Coronary artery (tissue), 2 donors: ENCODE measurements around the gene KIRREL3.

ENCODE experiments used
- DNase-seq: peaks from one replicate; pipeline ENCODE4 v3.0.0-alpha.2; 2017; ENCODE audit warnings: low spot score
- H3K27ac ChIP-seq, 2 donors: fragments of 200-600 bp; sonication (generic); one replicate each; pipeline ENCODE4 v1.5.1; 2016 to 2019
- H3K4me3 ChIP-seq: fragments of 200-600 bp; sonication (generic); 2 replicates; pipeline ENCODE4 v1.5.1; 2016; ENCODE audit warnings: mild to moderate bottlenecking, moderate library complexity
- TF ChIP-seq, protein P1 (sequence below): fragments of 200-600 bp; sonication (generic); IDR thresholded peaks from one replicate; pipeline ENCODE4 v1.5.1; 2019; ENCODE audit warnings: antibody characterized with exemption

The KIRREL3 gene

DNA sequence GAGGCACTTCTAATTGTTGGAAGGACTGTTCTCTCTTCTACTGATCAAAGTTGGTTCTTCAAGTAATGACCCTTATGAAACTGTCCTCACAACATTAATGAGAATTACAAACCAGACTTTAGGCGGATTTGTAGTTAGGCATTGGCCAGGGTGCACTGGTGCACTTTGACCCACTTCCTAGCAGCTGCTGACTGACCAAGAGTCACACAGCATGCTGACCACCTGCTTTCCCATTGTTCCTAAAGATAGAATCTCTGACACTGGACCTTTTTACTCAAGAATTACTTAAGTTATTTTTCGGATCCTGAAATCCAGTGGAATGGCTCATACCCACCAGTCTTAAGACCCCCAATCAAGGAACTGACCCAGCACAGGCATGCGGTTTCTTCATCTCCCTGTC is 381.1 kb downstream of the KIRREL3 start:
- TF ChIP-seq, protein P1, sequence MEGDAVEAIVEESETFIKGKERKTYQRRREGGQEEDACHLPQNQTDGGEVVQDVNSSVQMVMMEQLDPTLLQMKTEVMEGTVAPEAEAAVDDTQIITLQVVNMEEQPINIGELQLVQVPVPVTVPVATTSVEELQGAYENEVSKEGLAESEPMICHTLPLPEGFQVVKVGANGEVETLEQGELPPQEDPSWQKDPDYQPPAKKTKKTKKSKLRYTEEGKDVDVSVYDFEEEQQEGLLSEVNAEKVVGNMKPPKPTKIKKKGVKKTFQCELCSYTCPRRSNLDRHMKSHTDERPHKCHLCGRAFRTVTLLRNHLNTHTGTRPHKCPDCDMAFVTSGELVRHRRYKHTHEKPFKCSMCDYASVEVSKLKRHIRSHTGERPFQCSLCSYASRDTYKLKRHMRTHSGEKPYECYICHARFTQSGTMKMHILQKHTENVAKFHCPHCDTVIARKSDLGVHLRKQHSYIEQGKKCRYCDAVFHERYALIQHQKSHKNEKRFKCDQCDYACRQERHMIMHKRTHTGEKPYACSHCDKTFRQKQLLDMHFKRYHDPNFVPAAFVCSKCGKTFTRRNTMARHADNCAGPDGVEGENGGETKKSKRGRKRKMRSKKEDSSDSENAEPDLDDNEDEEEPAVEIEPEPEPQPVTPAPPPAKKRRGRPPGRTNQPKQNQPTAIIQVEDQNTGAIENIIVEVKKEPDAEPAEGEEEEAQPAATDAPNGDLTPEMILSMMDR = no peak
- no peak for DNase-seq
- H3K27ac ChIP-seq = no peak overlapping the region
- H3K4me3 ChIP-seq = no peak overlapping the region

DNA sequence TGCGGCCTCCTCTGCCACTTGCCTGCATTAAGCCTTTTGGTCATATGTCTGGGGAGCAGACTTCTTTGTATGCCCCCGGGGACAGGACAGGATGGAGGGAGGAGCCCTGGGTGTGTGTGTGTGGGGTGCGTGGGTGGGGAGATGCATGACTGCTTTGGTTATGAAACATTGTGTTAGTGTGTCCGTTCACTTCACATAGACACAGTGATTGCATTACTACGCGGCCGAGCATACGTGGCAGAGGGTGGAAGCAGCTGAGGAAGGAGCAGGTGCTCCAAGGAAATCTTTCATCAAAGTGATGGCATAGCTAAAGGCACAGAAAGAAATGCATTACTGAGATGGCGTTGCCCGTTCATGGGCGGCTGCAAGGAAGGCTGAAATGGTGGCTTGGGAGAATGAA is 384.7 kb downstream of the KIRREL3 start:
- Histone ChIP-seq H3K27ac (no peak overlapping the region), H3K4me3 (no peak overlapping the region)
- no peak for DNase-seq
- TF ChIP-seq, protein P1 = no peak

DNA sequence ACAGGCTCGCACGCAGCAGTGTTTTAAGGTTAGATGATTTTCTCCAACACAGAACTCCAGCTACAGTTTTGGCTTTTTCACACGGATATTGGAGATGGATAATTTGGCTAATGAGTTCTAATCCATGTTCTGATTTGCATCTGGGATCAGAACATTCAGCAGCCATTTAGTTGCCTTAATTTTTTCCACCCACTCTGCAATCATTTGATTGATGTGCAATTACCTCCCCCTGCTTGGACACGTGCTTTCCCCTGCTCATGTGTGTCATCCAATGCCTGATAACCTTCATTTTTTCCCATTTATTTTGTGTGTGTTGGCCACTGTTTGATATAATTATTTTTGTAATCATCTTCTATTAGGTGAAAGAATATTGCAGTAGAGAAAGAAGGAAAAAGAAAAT is 387.3 kb downstream of the KIRREL3 start:
- Histone ChIP-seq H3K27ac (no peak overlapping the region), H3K4me3 (no peak overlapping the region)
- DNase-seq = no peak
- TF ChIP-seq, protein P1 = no peak

DNA sequence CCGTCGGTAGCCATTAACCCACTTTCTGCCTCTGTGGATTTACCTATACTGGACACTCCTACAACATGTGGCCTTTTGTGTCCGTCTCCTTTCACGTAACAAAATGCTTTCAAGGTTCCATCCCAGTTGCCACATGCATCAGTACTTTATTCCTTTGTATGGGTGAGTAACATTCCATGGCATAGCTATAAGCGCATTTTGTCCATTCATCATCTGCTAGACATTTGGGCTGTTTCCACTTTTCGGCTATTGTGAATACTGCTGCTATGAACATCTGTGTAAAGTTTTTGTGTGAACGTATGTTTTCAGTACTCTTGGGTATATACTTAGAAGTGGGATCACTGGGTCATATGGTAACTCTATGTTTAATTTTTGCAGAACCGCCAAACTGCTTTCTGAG is 387.9 kb downstream of the KIRREL3 start:
- TF ChIP-seq, protein P1 = no peak
- no peak for DNase-seq
- no peak overlapping the region for H3K27ac ChIP-seq
- H3K4me3 ChIP-seq = no peak overlapping the region

DNA sequence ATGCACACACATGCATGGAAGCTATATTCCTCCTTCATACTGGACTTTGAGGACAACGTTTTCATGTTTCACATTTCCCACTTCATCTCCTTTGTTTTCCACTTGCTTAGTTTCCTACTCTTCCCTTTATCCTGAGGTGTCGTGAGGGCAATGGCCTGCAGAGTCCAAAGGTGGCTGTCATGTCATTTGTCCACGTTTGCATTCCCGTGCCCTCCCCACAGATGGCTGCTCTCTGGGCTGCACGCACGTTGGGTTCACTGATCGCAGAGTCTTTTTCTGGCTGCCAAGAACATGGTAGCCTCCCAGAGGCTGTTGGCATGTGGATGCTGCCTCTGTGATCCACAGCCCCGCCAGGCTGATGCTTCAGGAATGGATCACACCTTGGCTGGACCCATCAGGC is 389.1 kb downstream of the KIRREL3 start:
- no peak for DNase-seq
- TF ChIP-seq, protein P1 = no peak
- Histone ChIP-seq H3K27ac (no peak overlapping the region), H3K4me3 (no peak overlapping the region)

DNA sequence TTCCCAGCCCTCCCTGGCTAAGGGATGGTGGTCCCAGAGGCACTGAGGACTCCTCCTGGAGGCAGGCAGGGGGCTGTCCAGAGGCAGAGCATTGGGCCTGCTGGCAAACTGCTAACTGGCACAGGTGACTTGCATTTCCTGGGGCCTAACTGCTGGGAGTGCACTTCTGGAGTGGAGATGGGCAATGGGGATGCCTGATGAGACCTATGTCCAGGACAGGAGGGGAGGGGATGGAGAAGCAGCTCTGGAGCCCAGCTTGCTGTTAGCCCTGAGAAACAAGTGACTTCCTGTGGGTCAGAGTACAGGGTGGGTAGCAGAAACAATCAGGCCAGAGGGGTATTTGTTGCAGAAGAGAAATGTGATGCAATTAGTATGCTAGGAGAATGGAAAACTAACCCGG is 391.9 kb downstream of the KIRREL3 start:
- TF ChIP-seq, protein P1 = no peak
- no peak overlapping the region for H3K27ac ChIP-seq
- H3K4me3 ChIP-seq = no peak overlapping the region
- DNase-seq = no peak

DNA sequence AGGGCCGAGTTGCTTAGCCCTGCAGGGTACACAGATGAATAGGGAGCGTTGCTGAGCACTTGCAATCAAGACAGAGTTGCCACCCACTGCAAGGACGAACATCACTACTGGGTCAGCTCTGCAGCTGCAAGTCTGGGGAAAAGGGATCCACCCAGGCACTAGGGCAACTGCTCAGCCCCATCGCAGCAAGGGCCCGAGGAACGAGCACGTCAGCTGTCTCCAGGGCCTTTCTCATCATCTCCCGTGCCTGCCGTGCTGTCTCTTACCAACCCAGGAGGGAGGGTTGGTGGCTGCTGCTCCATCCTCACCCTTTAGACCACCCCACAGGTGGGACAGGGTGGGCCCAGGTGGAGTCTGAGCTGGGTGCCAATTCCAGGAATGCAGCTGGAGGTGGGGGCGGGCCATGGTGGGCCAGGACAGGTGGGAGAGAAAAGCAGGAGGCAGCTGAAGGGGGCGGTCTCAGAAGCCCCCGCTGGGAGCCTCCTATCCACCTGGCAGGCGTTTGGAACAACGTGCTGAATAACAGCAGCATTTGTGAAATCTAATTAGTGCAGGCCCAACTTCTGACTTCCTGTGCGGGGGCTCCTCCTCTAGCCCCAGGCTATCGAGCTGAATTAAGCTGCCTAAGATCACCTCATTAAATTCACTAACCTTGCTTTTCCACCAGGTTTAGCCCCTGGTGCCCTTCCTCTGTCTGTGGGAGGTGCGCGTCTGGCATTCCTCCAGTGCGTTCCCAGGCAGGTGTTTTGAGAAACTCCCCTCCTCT is 392.6 kb downstream of the KIRREL3 start:
- no peak overlapping the region for H3K4me3 ChIP-seq

More for the DNA sequence above, 392.6 kb downstream of the KIRREL3 start:
- TF ChIP-seq, protein P1 = no peak
- no peak for DNase-seq
- H3K27ac ChIP-seq = no peak overlapping the region
